Muscle layer of colon (tissue), 2 donors: ENCODE data around the gene CSNK1G2.
A peak's percentile ranks its signal among the peaks of the same experiment; 100 is the strongest.

ENCODE experiments used
- H3K27ac ChIP-seq: one replicate; pipeline ENCODE4 v1.7.0; 2013; ENCODE audit warnings: low read depth, mild to moderate bottlenecking, low read length, moderate library complexity
- H3K27me3 ChIP-seq, 2 donors: one replicate each; pipeline ENCODE4 v1.7.0; 2013; ENCODE audit warnings: low read length in 2 of 2, mild to moderate bottlenecking in 2 of 2; ENCODE audit not compliant: insufficient read depth in 2 of 2, control insufficient read depth in 1 of 2
- H3K36me3 ChIP-seq: one replicate; pipeline ENCODE4 v1.7.0; 2013; ENCODE audit warnings: mild to moderate bottlenecking, low read length; ENCODE audit not compliant: insufficient read depth
- H3K4me1 ChIP-seq: one replicate; pipeline ENCODE4 v1.7.0; 2013; ENCODE audit warnings: mild to moderate bottlenecking, low read length; ENCODE audit not compliant: insufficient read depth
- H3K4me3 ChIP-seq, 2 donors: one replicate each; pipeline ENCODE4 v1.7.0; 2013; ENCODE audit warnings: low read length in 2 of 2, low read depth in 1 of 2, mild to moderate bottlenecking in 1 of 2, moderate library complexity in 1 of 2
- H3K9ac ChIP-seq: one replicate; pipeline ENCODE4 v1.7.0; 2013; ENCODE audit warnings: low read length
- H3K9me3 ChIP-seq: one replicate; pipeline ENCODE4 v1.7.0; 2013; ENCODE audit warnings: mild to moderate bottlenecking, low read length
- donor health status: abdominal sarcoma.
- donor health status: Adenocarcinoma of cecum.

The CSNK1G2 gene

GRCh38 chr19:1957562-1958248 lies 16.7 kb downstream of the CSNK1G2 start:
- Histone ChIP-seq H3K4me3 (peak overlapping the region in 1 of 2 donors; percentile 23), H3K36me3 (no peaks in the 10 kb centered on the region), H3K27me3 (no peaks in the 10 kb centered on the region), H3K9ac (no peak overlapping the region), H3K27ac (peak overlapping the region; percentile 52), H3K9me3 (no peaks in the 10 kb centered on the region), H3K4me1 (peaks cover 8% of the 10 kb centered on the region)

- no peak overlapping the region for H3K9ac ChIP-seq
- H3K27ac ChIP-seq: no peak overlapping the region
- H3K9me3 ChIP-seq: no peaks in the 10 kb centered on the region
- H3K4me1 ChIP-seq: peaks cover 8% of the 10 kb centered on the region
- no peaks in the 10 kb centered on the region for H3K36me3 ChIP-seq
- no peaks in the 10 kb centered on the region for H3K27me3 ChIP-seq
- H3K4me3 ChIP-seq: no peak overlapping the region
Observed at GRCh38 chr19:1959928-1960589, 19.1 kb downstream of the CSNK1G2 start.

- H3K27ac ChIP-seq: no peak overlapping the region
- no peaks in the 10 kb centered on the region for H3K36me3 ChIP-seq
Observed at GRCh38 chr19:1961000-1961883, 20.3 kb downstream of the CSNK1G2 start.

GRCh38 chr19:1962674-1963073 lies 21.7 kb downstream of the CSNK1G2 start:
- Histone ChIP-seq H3K27me3 (no peaks in the 10 kb centered on the region), H3K4me1 (no peaks in the 10 kb centered on the region), H3K9ac (no peak overlapping the region), H3K4me3 (no peak overlapping the region), H3K36me3 (no peaks in the 10 kb centered on the region), H3K27ac (no peak overlapping the region), H3K9me3 (no peaks in the 10 kb centered on the region)

More at GRCh38 chr19:1961000-1961883, 20.3 kb downstream of the CSNK1G2 start:
- no peaks in the 10 kb centered on the region for H3K9me3 ChIP-seq
- H3K9ac ChIP-seq: no peak overlapping the region
- H3K4me3 ChIP-seq: no peak overlapping the region
- H3K4me1 ChIP-seq: peaks cover 8% of the 10 kb centered on the region
- H3K27me3 ChIP-seq: no peaks in the 10 kb centered on the region

- H3K9ac ChIP-seq: no peak overlapping the region
- H3K27ac ChIP-seq: no peak overlapping the region
- H3K36me3 ChIP-seq: no peaks in the 10 kb centered on the region
- H3K27me3 ChIP-seq: no peaks in the 10 kb centered on the region
- no peak overlapping the region for H3K4me3 ChIP-seq
- no peaks in the 10 kb centered on the region for H3K4me1 ChIP-seq
- H3K9me3 ChIP-seq: no peaks in the 10 kb centered on the region
Observed at GRCh38 chr19:1967087-1967608, 26.2 kb downstream of the CSNK1G2 start.

- no peak overlapping the region for H3K4me3 ChIP-seq
- H3K9ac ChIP-seq: no peak overlapping the region
- H3K36me3 ChIP-seq: no peaks in the 10 kb centered on the region
- H3K9me3 ChIP-seq: no peaks in the 10 kb centered on the region
- no peak overlapping the region for H3K27ac ChIP-seq
- H3K27me3 ChIP-seq: no peaks in the 10 kb centered on the region
- H3K4me1 ChIP-seq: no peaks in the 10 kb centered on the region
Observed at GRCh38 chr19:1968279-1969175, 27.6 kb downstream of the CSNK1G2 start.

GRCh38 chr19:1969176-1970002 lies 28.4 kb downstream of the CSNK1G2 start:
- Histone ChIP-seq H3K4me3 (no peak overlapping the region), H3K9me3 (no peaks in the 10 kb centered on the region), H3K36me3 (no peaks in the 10 kb centered on the region), H3K4me1 (no peaks in the 10 kb centered on the region), H3K9ac (no peak overlapping the region), H3K27ac (no peak overlapping the region), H3K27me3 (no peaks in the 10 kb centered on the region)

GRCh38 chr19:1970003-1970805 lies 29.2 kb downstream of the CSNK1G2 start:
- no peaks in the 10 kb centered on the region for H3K36me3 ChIP-seq

GRCh38 chr19:1970806-1971502 lies 30.0 kb downstream of the CSNK1G2 start:
- Histone ChIP-seq H3K36me3 (no peaks in the 10 kb centered on the region), H3K27me3 (no peaks in the 10 kb centered on the region), H3K4me3 (no peak overlapping the region), H3K27ac (no peak overlapping the region), H3K9ac (no peak overlapping the region), H3K9me3 (no peaks in the 10 kb centered on the region), H3K4me1 (no peaks in the 10 kb centered on the region)

More at GRCh38 chr19:1970003-1970805, 29.2 kb downstream of the CSNK1G2 start:
- no peak overlapping the region for H3K27ac ChIP-seq
- no peaks in the 10 kb centered on the region for H3K9me3 ChIP-seq
- H3K27me3 ChIP-seq: no peaks in the 10 kb centered on the region
- H3K4me3 ChIP-seq: no peak overlapping the region
- H3K4me1 ChIP-seq: no peaks in the 10 kb centered on the region
- H3K9ac ChIP-seq: no peak overlapping the region
